T-helper 17 cell (primary cell): Measurements from ENCODE around the gene AGO3. TPM values are rescaled to one million over a fixed set of nuclear protein-coding genes. Genes with fewer than 3 reads are reported as not detected.
"Not testable (repeated sequence)": the region's sequence is repeated elsewhere in the genome, so short reads cannot be mapped to it uniquely, and the experiment has no call there.

ENCODE experiments used
- ATAC-seq: fragments of 150-1000 bp; cut with Tn5 transposase; 2 replicates; pipeline ENCODE4 v1.10.0; 2021; ENCODE audit warnings: mild to moderate bottlenecking, moderate library complexity
- DNase-seq, 3 donors: peaks; one replicate each; pipeline versions ENCODE4 v3.0.0 to v3.0.0-alpha.2; 2020 to 2021
- H3K9me3 ChIP-seq: one replicate; pipeline ENCODE4 v1.7.0; 2013; ENCODE audit warnings: low read length, mild to moderate bottlenecking; ENCODE audit not compliant: control insufficient read depth, poor library complexity, severe bottlenecking
- H3K27ac Mint-ChIP-seq: one replicate; pipeline ENCODE4 v1.8.0; 2022; ENCODE audit warnings: mild to moderate bottlenecking, moderate library complexity, mixed read lengths
- H3K27me3 Mint-ChIP-seq: one replicate; pipeline ENCODE4 v1.8.0; 2022; ENCODE audit warnings: mixed read lengths
- H3K36me3 Mint-ChIP-seq: one replicate; pipeline ENCODE4 v1.8.0; 2022; ENCODE audit warnings: low read depth, mixed read lengths
- H3K4me1 Mint-ChIP-seq: one replicate; pipeline ENCODE4 v1.8.0; 2022; ENCODE audit warnings: mild to moderate bottlenecking, mixed read lengths
- H3K4me3 Mint-ChIP-seq: one replicate; pipeline ENCODE4 v1.8.0; 2022; ENCODE audit warnings: mild to moderate bottlenecking, moderate library complexity, mixed read lengths
- total RNA-seq, 4 donors: library from RNA in 2 of 4; stranded (reverse) in 2 of 4; gene quantifications; one replicate each; pipeline ENCODE4 v1.2.3 and lab custom pipeline; 2022 to 2026

Gene AGO3
- total RNA-seq, 2 donors from 2014 or later = 30.4 to 33.0 TPM

- H3K27ac Mint-ChIP-seq = peak overlapping the region; percentile 95
- no peaks in the 10 kb centered on the region for H3K27me3 Mint-ChIP-seq
- no peak for DNase-seq
- H3K4me1 Mint-ChIP-seq = peaks cover 16% of the 10 kb centered on the region
- peak overlapping the region; percentile 93 for H3K4me3 Mint-ChIP-seq
- peak; percentile 47 for ATAC-seq
- H3K9me3 ChIP-seq = no peaks in the 10 kb centered on the region
- H3K36me3 Mint-ChIP-seq = no peaks in the 10 kb centered on the region
Measured at GRCh38 chr1:35931446-35932157, 697 bp downstream of the AGO3 start.

GRCh38 chr1:35932158-35932636 lies 1.3 kb downstream of the AGO3 start:
- H3K4me1 Mint-ChIP-seq = peaks cover 16% of the 10 kb centered on the region
- H3K27ac Mint-ChIP-seq = peak overlapping the region; percentile 95
- H3K27me3 Mint-ChIP-seq = no peaks in the 10 kb centered on the region
- no peaks in the 10 kb centered on the region for H3K9me3 ChIP-seq
- H3K36me3 Mint-ChIP-seq = no peaks in the 10 kb centered on the region
- DNase-seq (no peak), ATAC-seq (no peak)
- H3K4me3 Mint-ChIP-seq = peak overlapping the region; percentile 93

- Mint-ChIP-seq H3K4me3 (peak overlapping the region; percentile 49), H3K36me3 (no peaks in the 10 kb centered on the region), H3K27me3 (no peaks in the 10 kb centered on the region), H3K27ac (peak overlapping the region; percentile 95), H3K4me1 (peaks cover 16% of the 10 kb centered on the region)
- ATAC-seq (no peak), DNase-seq (no peak)
- H3K9me3 ChIP-seq = no peaks in the 10 kb centered on the region
Measured at GRCh38 chr1:35932941-35933340, 2.0 kb downstream of the AGO3 start.

- Mint-ChIP-seq H3K27me3 (no peaks in the 10 kb centered on the region), H3K36me3 (peaks cover 2% of the 10 kb centered on the region), H3K27ac (no peak overlapping the region), H3K4me1 (peaks cover 12% of the 10 kb centered on the region), H3K4me3 (no peak overlapping the region)
- H3K9me3 ChIP-seq = no peaks in the 10 kb centered on the region
- DNase-seq (no peak), ATAC-seq (no peak)
Measured at GRCh38 chr1:35935442-35936388, 4.8 kb downstream of the AGO3 start.

GRCh38 chr1:35936838-35937237 lies 5.9 kb downstream of the AGO3 start:
- no peaks in the 10 kb centered on the region for H3K9me3 ChIP-seq
- ATAC-seq = no peak
- Mint-ChIP-seq H3K27ac (no peak overlapping the region), H3K27me3 (no peaks in the 10 kb centered on the region), H3K4me3 (no peak overlapping the region), H3K36me3 (peaks cover 7% of the 10 kb centered on the region), H3K4me1 (peaks cover 17% of the 10 kb centered on the region)
- DNase-seq = no peak

GRCh38 chr1:35939484-35939883 lies 8.6 kb downstream of the AGO3 start:
- H3K9me3 ChIP-seq = no peaks in the 10 kb centered on the region
- Mint-ChIP-seq H3K4me1 (peaks cover 23% of the 10 kb centered on the region), H3K27ac (no peak overlapping the region), H3K27me3 (no peaks in the 10 kb centered on the region), H3K36me3 (peaks cover 7% of the 10 kb centered on the region), H3K4me3 (no peak overlapping the region)
- ATAC-seq (no peak), DNase-seq (no peak)

GRCh38 chr1:35945327-35945726 lies 14.4 kb downstream of the AGO3 start:
- ATAC-seq (no peak), DNase-seq (no peak)

GRCh38 chr1:35947547-35947946 lies 16.6 kb downstream of the AGO3 start:
- Mint-ChIP-seq H3K36me3 (no peaks in the 10 kb centered on the region), H3K4me3 (no peak overlapping the region), H3K4me1 (peaks cover 19% of the 10 kb centered on the region), H3K27ac (no peak overlapping the region), H3K27me3 (no peaks in the 10 kb centered on the region)
- H3K9me3 ChIP-seq = no peaks in the 10 kb centered on the region
- no peak for DNase-seq
- no peak for ATAC-seq

More at GRCh38 chr1:35945327-35945726, 14.4 kb downstream of the AGO3 start:
- Mint-ChIP-seq H3K4me1 (peaks cover 35% of the 10 kb centered on the region), H3K27ac (peak overlapping the region; percentile 54), H3K27me3 (no peaks in the 10 kb centered on the region), H3K4me3 (no peak overlapping the region), H3K36me3 (peaks cover 7% of the 10 kb centered on the region)
- no peaks in the 10 kb centered on the region for H3K9me3 ChIP-seq

- H3K27ac Mint-ChIP-seq = no peak overlapping the region
- no peak for DNase-seq
- no peaks in the 10 kb centered on the region for H3K27me3 Mint-ChIP-seq
- no peak overlapping the region for H3K4me3 Mint-ChIP-seq
- ATAC-seq = no peak
- peaks cover 11% of the 10 kb centered on the region for H3K4me1 Mint-ChIP-seq
- H3K9me3 ChIP-seq = no peaks in the 10 kb centered on the region
- peaks cover 8% of the 10 kb centered on the region for H3K36me3 Mint-ChIP-seq
Measured at GRCh38 chr1:35958558-35958957, 27.7 kb downstream of the AGO3 start.

GRCh38 chr1:35959304-35959703 lies 28.4 kb downstream of the AGO3 start:
- no peak overlapping the region for H3K4me3 Mint-ChIP-seq
- H3K9me3 ChIP-seq = no peaks in the 10 kb centered on the region
- H3K36me3 Mint-ChIP-seq = peaks cover 8% of the 10 kb centered on the region
- H3K4me1 Mint-ChIP-seq = peaks cover 9% of the 10 kb centered on the region
- no peak overlapping the region for H3K27ac Mint-ChIP-seq
- no peaks in the 10 kb centered on the region for H3K27me3 Mint-ChIP-seq
- ATAC-seq = no peak
- DNase-seq = no peak

GRCh38 chr1:35962952-35963351 lies 32.0 kb downstream of the AGO3 start:
- H3K27me3 Mint-ChIP-seq = no peaks in the 10 kb centered on the region
- H3K4me3 Mint-ChIP-seq = no peak overlapping the region
- ATAC-seq = no peak

GRCh38 chr1:35964277-35964676 lies 33.4 kb downstream of the AGO3 start:
- H3K27me3 Mint-ChIP-seq, H3K4me3 Mint-ChIP-seq, ATAC-seq, H3K4me1 Mint-ChIP-seq, H3K27ac Mint-ChIP-seq, H3K9me3 ChIP-seq, H3K36me3 Mint-ChIP-seq, DNase-seq: not testable (repeated sequence)

More at GRCh38 chr1:35962952-35963351, 32.0 kb downstream of the AGO3 start:
- H3K36me3 Mint-ChIP-seq = no peaks in the 10 kb centered on the region
- no peak for DNase-seq
- no peak overlapping the region for H3K27ac Mint-ChIP-seq
- H3K9me3 ChIP-seq = no peaks in the 10 kb centered on the region
- peaks cover 4% of the 10 kb centered on the region for H3K4me1 Mint-ChIP-seq

- Mint-ChIP-seq H3K36me3 (peaks cover 10% of the 10 kb centered on the region), H3K4me1 (peaks cover 11% of the 10 kb centered on the region), H3K27me3 (no peaks in the 10 kb centered on the region), H3K4me3 (no peak overlapping the region), H3K27ac (no peak overlapping the region)
- H3K9me3 ChIP-seq = no peaks in the 10 kb centered on the region
- ATAC-seq = no peak
- no peak for DNase-seq
Measured at GRCh38 chr1:35968396-35968795, 37.5 kb downstream of the AGO3 start.
